ENCODE results near the gene SLC22A31. TPM values are rescaled to one million over a fixed set of nuclear protein-coding genes. Genes with fewer than 3 reads are reported as not detected.

SLC22A31 gene
- 0.92 to 1.9 TPM (median 1.4 TPM) in 5 replicates for total RNA-seq (2022; extraction: Qiagen RNA extraction)

GRCh38 chr16:89200124-89200849, at the start of gene SLC22A31:
Gene SLC22A31, minus strand, starts transcription at chr16:89200537. Its CDS starts 36 bp downstream, at chr16:89200501.

GRCh38 chr16:89217388-89218191, 17.3 kb upstream of the SLC22A31 start, which contains the start of gene ZNF778:
Gene ZNF778, plus strand, starts transcription at chr16:89217703. Its CDS starts 3,425 bp downstream, at chr16:89221128.

DNA sequence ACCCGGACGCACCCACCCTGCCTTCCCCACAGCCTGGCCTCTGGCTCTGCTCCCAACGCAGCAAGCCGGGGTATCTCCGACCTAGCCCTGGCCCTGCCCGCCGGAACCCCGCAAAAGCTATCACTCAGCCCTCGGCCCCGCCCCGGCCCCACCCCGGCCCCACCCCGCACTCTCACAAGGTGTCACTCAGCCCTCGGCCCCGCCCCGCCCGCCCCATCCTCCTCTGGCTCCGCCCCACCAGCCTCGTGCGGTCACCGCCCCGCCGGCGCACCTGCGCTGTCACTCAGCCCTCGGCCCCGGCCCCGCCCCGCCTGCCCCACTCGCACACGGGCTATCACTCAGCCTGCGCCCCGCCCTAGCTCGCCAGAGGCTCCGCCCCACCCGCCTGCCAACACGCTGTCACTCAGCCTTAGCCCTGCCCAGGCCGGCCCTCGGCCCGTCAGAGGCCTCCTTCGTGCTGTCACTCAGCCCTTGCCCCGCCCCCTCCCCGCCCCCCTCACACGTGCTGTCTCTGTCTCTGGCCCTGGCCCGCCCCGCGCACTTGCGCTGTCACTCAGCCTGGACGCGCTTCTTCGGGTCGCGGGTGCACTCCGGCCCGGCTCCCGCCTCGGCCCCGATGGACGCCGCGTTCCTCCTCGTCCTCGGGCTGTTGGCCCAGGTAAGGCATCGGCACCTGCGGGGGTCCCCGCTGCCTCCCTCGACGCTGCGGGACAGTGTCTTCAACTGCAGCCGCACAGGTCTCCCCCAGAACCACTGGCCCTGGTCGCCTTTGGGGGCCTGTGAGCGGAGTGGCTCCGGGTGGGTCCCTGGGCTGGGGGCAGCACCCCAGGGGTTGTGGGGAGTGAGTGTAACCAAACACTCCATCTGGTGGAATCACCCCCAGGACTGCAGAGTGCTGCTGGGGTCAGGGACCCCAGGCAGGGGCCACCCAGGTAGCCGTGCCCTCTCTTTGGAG, 28.8 kb downstream of the SLC22A31 start, which contains the start of gene CDH15:
Gene CDH15, plus strand, starts transcription at position 533 of the 955 bp plus-strand sequence. Its CDS starts 84 bp downstream, at position 617.

Other genes starting within 250 kb of the SLC22A31 start
- 0.31 to 0.85 TPM (median 0.77 TPM) in 5 replicates for gene CBFA2T3, start 223.3 kb downstream of the SLC22A31 start, total RNA-seq (2022; extraction: Qiagen RNA extraction)
- gene ACSF3, start 106.7 kb downstream of the SLC22A31 start, total RNA-seq (2022; extraction: Qiagen RNA extraction), result 17.3 to 21.2 TPM (median 18.9 TPM) in 5 replicates
- gene CDH15, start 28.8 kb downstream of the SLC22A31 start, total RNA-seq (2022; extraction: Qiagen RNA extraction), result 0.08 to 0.20 TPM (median 0.16 TPM) in 5 replicates
- 8.3 to 11.7 TPM (median 10.5 TPM) in 5 replicates for gene ZNF778, start 17.2 kb upstream of the SLC22A31 start, total RNA-seq (2022; extraction: Qiagen RNA extraction)